SK-N-MC (cell line): ENCODE data around the gene LEFTY1.

Experiments used
- EZH2 ChIP-seq: fragments of 200-600 bp; sonication (generic); IDR thresholded peaks from one replicate; pipeline ENCODE4 v1.6.1; 2017; ENCODE audit warnings: antibody characterized with exemption
- POLR2AphosphoS5 ChIP-seq: IDR thresholded peaks from 2 replicates; pipeline ENCODE4 v1.6.1; 2012; ENCODE audit warnings: mild to moderate bottlenecking, low read depth, low read length, borderline replicate concordance

- TF ChIP-seq POLR2AphosphoS5 (no peak), EZH2 (no peak)
Observed at GRCh38 chr1:225878282-225878681, 10.7 kb downstream of the LEFTY1 start.
